ENCODE data around the gene TTC38.

The TTC38 gene

GRCh38 chr22:46294784-46295183, 27.0 kb downstream of the TTC38 start:
- no peak overlapping the region for H3K4me3 ChIP-seq (replicated peaks; ENCODE audit: low read depth, low read length)
- no peak for TF ChIP-seq CTCF (IDR thresholded peaks at IDR 0.05; ENCODE audit: low read depth, low read length, missing control alignments)
- no peak for DNase-seq (ENCODE audit: extremely low read depth, low read depth)

GRCh38 chr22:46295277-46295971, 27.6 kb downstream of the TTC38 start:
- TF ChIP-seq CTCF (IDR thresholded peaks at IDR 0.05; ENCODE audit: low read depth, low read length, missing control alignments): no peak
- H3K4me3 ChIP-seq (replicated peaks; ENCODE audit: low read depth, low read length): peak overlapping the region; percentile 87
- DNase-seq (ENCODE audit: extremely low read depth, low read depth): no peak

GRCh38 chr22:46296257-46297150, 28.7 kb downstream of the TTC38 start, which contains the start of gene GTSE1:
GTSE1 (plus strand) TSS chr22:46296870; CDS start chr22:46297401, 531 bp downstream.
- H3K4me3 ChIP-seq (replicated peaks; ENCODE audit: low read depth, low read length): peak within 1 kb of the TSS; percentile 87
- DNase-seq (ENCODE audit: extremely low read depth, low read depth): peak; percentile 93
- TF ChIP-seq CTCF (IDR thresholded peaks at IDR 0.05; ENCODE audit: low read depth, low read length, missing control alignments): no peak

GRCh38 chr22:46297151-46297812, 29.5 kb downstream of the TTC38 start:
- no peak for DNase-seq (ENCODE audit: extremely low read depth, low read depth)
- peak overlapping the region; percentile 87 for H3K4me3 ChIP-seq (replicated peaks; ENCODE audit: low read depth, low read length)
- no peak for TF ChIP-seq CTCF (IDR thresholded peaks at IDR 0.05; ENCODE audit: low read depth, low read length, missing control alignments)

GRCh38 chr22:46299101-46299500, 31.3 kb downstream of the TTC38 start:
- H3K4me3 ChIP-seq (replicated peaks; ENCODE audit: low read depth, low read length): no peak overlapping the region
- DNase-seq (ENCODE audit: extremely low read depth, low read depth): no peak
- TF ChIP-seq CTCF (IDR thresholded peaks at IDR 0.05; ENCODE audit: low read depth, low read length, missing control alignments): no peak

GRCh38 chr22:46300491-46300890, 32.7 kb downstream of the TTC38 start:
- no peak overlapping the region for H3K4me3 ChIP-seq (replicated peaks; ENCODE audit: low read depth, low read length)
- TF ChIP-seq CTCF (IDR thresholded peaks at IDR 0.05; ENCODE audit: low read depth, low read length, missing control alignments): no peak
- DNase-seq (ENCODE audit: extremely low read depth, low read depth): no peak

Measured in HFF-Myc (cell line).